Stimulated activated CD8-positive, alpha-beta memory T cell treated with anti-CD3 and anti-CD28 coated beads, Interleukin-15, amount 100 ng/mL, for 1 hour (primary cell): Measurements from ENCODE around the gene GPX3.

Experiments used
- DNase-seq: peaks from one replicate; pipeline ENCODE4 v3.0.0-alpha.2; 2020; ENCODE audit warnings: low read depth

GPX3 gene

GRCh38 chr5:151058301-151058700 lies 37.9 kb downstream of the GPX3 start:
- DNase-seq = no peak

GRCh38 chr5:151058891-151059489 lies 38.6 kb downstream of the GPX3 start:
- DNase-seq = no peak

DNA sequence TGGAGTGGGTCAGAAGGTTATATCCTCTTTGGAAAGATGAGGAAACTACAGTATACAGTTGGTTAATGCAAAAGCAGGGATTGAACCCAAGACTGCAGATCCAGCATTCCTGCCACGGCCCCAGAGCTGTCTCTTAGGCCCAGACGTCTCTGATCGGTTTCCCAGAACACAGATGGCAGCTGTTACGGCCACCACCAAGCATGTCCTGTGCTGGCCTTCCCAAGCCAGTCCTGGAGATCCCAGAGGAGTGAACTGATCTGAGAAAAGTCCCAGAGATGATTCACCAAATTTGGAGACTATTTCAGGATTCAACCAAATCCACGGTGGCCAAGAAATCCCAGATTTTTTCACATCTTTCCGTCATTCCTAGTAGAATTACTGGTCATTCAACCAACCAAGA lies 40.4 kb downstream of the GPX3 start:
- DNase-seq = no peak

DNA sequence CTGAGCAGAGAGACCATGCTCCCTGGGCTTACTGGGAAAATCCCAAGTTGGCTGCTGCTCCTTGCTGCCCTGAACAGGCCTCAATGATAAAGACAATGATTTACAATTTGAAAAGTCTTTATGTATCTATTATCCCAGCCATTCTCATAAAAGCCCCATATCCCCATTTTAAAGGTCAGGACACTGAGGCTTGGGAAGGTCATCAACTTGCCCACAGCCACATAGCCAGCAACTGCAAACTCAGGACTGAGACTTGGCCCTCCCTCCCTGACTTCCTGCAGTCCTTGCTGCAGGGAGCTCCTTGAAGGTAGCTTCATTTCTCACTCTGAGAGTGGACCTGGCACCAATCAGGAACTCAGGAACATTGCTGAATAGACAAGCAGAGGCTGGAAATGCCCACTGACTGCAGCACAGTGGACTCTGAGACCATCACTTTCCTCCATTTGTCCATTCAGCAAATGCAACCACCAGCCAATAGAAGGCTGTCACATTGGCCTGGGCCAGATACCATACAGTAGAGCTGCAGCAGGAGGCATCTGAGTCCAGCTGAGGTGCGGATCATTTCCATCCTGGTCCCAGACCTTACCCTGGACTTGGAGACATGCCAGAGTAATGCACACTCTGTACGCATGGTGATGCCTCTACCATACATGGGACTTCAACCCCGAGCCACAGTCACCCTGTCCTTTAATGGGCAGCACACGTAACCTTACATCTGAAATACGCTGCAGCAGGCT lies 42.2 kb downstream of the GPX3 start:
- DNase-seq = no peak

GRCh38 chr5:151063142-151063989 lies 43.0 kb downstream of the GPX3 start:
- DNase-seq = no peak

- no peak for DNase-seq
These were observed 44.6 kb downstream of the GPX3 start for GRCh38 chr5:151064916-151065499.

DNA sequence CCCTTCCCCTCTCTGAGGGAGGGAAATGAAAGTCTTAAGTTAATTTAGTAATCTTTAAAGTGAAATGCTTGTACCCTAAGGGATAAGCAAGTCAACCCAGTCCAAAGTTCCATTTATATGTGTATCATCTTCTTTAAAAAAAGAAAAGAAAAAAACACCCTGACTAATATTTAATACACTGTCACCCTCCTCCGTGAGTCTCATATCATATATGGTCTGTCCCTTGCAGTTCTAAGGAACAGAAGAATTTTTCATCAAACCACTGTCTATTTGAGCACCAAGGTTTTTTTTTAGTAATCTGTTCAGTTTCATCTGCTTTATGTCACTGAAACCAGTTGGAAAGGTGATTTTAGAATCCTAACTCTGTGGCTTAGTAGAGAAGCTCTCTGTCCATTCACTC lies 45.2 kb downstream of the GPX3 start:
- no peak for DNase-seq

- no peak for DNase-seq
These were observed 46.5 kb downstream of the GPX3 start for GRCh38 chr5:151066920-151067319.

GRCh38 chr5:151067632-151068432 lies 47.4 kb downstream of the GPX3 start:
- no peak for DNase-seq

DNA sequence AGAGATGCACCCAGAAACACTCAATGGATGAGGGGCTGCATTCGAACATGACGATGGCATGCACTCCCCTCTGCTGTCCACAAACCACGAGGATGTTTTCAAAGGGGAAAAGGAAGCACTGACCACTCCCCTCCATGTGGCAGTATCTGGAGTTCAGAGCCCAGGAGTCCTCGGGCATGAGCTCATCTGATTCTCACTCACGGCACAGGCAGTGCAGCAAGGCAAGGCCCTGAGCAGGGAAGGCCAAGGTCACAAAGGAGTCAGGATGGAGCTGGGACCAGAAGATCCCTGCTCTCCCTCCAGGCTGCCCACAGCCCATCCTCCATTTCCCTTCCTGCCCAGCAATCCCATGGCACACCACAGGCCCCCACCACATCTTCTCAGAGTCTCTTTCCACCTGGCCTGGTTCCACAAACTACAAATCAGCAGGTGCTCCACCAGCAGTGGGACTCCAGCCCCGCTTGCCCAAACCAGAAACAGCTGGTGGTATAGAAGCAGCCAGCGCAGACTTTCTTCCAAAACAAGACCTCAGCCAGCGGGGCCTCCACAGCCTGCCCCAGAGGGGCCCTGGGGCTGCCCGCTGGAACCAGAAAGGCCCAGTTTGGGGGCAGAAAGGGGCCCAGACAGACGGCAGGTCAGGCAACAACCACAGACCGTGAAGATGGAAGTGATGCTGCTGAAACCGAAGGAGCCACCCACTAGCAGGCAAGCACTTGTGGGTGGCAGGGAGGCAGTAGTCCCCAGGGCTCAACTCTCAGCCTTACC lies 48.2 kb downstream of the GPX3 start:
- DNase-seq = no peak

GRCh38 chr5:151070449-151070848 lies 50.1 kb downstream of the GPX3 start:
- DNase-seq = no peak

DNA sequence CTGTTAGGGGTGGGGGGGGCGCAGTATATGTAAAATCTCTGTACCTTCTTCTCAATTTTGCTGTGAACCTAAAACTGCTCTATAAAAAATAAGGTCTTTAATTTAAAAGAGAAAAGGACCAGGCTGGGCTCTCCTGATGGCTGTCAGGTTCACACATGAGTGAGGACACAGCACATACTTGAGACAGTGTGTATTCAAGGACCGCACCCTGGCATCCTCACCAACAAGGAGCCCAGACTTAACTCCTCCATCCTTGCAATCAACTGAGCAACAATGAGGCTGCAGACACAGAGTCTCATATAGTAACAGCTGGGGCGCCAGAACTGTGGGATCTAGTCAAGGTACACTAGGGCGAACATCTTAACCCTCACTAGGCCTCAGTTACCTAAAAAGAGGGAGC lies 50.6 kb downstream of the GPX3 start:
- no peak for DNase-seq

DNA sequence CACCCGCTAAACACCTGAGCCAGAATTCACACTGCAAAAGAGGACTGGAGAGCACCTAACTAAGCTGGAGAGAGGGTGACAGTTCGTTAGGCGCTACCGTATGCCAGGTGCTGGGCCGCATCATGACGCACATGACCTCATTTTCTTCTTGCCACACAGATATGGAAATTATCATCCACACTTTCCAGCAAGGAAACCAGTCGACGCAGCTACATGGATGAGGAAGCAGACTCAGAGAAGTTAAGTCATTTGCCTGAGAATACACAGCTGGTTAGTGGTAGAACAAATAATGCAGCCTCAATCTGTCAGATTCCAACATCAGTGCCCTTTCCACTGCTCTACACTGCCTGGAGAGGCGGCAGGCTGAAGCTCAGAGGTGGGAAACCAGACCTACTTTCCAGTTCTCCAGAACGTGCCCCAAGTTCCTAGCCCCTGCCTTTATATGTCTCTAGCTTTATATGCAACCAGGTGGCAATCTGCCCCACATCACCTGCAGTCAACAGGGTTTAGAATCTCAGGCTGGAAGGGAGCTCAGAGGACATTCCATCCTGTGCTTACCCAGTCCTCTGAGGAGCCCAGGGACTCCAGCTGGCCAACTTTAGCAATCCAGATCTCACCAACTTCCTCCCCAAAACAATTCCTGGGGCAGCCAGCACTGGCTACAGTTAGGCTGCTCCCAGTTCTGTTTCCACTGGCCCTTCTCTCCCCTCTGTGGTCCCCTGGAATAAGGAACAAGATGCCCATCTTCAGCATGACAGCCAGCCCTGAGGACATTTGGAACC lies 51.6 kb downstream of the GPX3 start:
- DNase-seq = no peak

DNA sequence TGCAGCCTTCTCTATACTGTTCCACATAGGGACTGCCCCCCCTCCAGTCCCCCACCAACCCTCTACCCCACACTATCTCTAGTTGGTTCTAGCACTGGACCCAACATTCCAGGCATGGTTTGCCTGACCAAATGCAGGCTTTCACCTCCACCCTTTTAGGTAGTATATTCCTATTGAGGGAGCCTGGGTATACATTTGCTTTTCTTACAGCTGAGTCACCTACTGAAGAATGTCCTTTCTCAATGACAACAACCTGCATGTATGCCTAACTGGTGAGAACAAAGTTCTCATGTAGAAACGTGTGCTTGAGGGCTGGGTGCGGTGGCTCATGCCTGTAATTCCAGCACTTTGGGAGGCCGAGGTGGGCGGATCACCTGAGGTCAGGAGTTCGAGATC lies 52.2 kb downstream of the GPX3 start:
- no peak for DNase-seq

DNA sequence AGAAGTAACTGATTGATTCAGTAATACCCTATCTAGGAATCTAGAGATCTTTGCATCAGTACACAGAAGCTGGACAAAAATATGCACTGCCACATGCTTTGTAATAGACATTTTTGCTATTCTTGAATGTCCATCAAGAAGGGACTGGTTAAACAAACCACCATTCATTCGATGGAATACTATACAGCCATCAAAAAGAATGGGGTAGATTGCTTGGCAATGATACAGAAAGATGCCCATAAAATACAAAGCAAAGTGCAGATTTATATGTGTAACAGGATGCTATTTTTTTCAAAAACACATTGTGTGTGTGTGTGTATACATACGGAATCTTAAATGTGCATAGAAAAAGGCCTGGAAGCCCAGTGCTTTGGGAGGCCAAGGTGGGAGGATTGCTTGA lies 52.9 kb downstream of the GPX3 start:
- DNase-seq = no peak

DNA sequence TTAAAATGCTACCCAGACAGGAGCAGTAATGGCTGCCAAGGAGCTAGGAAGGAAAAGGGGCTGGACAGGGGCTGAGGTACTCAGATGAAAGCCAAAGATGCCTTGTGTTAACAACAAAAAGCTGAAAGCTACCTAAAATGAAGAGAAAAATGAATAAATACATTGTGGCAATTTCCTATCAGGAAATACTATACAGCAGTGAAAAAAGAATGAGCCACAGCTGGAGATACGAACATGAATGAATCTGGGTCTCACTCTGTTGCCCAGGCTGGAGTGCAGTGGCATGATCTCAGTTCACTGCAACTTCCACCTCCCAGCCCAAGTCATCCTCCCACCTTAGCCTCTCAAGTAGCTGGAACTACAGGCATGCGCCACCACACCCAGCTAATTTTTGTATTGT lies 54.2 kb downstream of the GPX3 start:
- DNase-seq = no peak

DNA sequence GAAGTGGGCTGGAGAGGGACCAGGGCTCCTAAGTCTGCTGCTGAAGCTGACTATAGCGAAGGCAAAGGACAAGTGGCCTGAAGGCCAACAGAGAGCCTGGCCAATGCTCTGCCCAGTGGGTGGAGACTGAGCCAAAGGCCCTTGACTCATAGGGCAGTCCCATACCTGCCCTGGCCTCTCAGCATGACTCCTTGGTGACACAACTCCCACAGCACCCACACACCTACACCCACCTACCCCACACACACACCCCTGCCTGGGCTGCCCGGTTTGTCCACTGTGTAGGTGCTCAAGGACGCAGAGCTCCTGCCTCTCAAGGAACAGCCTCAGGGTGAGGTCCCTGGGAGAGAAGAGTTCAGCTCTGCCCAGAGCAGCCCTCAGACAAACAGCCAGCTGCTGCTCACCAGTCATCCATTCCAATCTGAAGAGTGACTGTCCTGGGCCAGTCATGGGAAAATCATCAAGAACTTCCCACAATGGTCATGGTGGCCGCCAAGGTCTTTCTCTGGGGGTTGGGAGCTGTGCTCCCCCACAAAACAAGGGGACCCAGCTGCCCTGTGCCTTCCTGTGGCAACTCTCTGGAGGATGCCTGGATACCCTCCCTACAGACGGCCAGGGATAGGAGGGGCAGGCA lies 55.4 kb downstream of the GPX3 start:
- DNase-seq = no peak

- no peak for DNase-seq
These were observed 56.2 kb downstream of the GPX3 start for GRCh38 chr5:151076616-151077015.

- no peak for DNase-seq
These were observed 57.0 kb downstream of the GPX3 start for GRCh38 chr5:151077419-151077818.

DNA sequence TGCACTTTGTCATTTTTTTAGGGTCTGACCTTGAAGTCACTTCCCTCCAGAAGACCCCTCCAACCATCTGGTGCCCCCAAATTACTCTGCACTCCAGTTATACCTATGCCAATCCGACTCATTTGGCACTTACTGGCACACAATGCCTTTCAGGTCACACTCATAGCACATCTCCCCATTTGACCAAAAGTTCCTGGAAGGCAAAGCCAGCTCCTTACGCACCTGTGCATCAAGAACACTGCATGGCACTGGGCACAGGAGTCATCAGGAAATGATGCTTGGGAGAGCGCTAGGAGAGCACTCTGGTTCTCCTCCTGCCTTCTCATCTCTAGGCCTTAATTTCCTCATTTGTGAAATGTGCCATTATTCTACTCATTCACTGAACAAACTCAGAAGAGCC lies 57.6 kb downstream of the GPX3 start:
- no peak for DNase-seq
